DMS 273 treated with DMSO at 0.1 percent for 48 hours (cell line): ENCODE data around the gene CNPY1.
"Not testable (repeated sequence)": the region's sequence is repeated elsewhere in the genome, so short reads cannot be mapped to it uniquely, and the experiment has no call there.

Source experiments
- DNase-seq: peaks from one replicate; lab custom pipeline; 2025; lab: John Stamatoyannopoulos, UW

Gene CNPY1

GRCh38 chr7:155546449-155546848, at the start of gene CNPY1:
TSS of gene CNPY1 (minus strand) at chr7:155546559. CDS start at chr7:155545929, 630 bp downstream.
- DNase-seq: not testable (repeated sequence)

- DNase-seq: no peak
Measured at GRCh38 chr7:155594961-155595366, 48.6 kb upstream of the CNPY1 start.

DNA sequence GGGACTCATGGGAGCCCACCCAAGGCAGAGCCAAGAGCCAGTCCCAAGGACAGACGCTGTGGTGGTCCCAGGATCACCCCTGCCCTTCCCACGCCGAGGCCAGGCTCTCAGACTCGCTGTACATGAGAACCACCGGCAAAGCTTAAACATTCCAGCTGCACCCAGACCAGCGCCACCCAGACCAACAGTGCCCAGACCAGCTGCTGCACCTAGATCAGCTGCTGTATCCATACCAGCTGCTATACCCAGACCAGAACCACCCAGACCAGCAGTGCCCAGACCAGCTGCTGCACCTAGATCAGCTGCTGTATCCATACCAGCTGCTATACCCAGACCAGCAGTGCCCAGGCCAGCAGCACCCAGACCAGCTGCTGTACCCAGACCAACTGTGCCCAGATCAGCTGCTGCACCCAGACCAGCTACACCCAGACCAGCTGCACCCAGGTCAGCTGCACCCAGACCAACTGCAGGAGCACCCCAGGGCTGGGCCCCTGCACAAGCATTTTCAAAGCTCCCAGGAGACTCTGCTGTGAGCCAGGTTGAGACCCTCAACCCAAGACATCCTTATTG, 47.9 kb upstream of the CNPY1 start:
- no peak for DNase-seq

GRCh38 chr7:155593461-155594162, 47.3 kb upstream of the CNPY1 start:
- no peak for DNase-seq

DNA sequence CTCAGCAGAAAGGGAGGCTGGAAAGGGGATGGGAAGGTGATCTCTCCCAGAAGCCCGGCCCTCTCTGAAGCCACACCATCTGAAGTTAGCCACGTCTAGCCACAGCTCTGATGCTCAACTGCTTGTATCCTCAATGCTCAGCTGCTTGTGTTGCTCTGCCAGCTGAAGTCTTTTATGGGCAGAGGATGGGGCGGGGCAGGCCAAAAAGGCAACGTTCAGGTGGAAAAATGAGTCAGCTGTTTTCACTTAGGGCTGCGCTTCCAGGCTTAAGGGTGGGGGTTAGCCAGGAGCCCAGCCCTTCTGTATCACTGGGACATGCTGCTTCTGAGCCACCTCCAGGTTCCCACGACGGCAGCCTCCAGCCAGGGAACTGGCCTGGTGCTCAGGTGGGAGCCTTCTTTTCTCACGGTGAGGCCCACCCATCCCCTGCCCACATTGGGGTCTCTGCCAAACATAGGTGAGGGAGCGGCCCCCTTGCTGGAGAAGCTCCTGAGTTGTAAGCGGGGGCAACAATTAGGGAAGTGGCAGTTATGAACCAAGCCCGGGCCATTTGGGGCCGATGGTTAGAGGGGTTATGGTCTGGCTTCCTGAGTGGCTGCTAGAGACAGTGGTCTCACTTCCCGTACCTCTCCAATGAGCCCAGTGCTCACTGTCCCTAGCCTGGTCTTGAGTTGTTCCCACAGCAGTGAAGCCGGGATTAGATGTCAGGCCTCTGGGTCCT, 44.9 kb upstream of the CNPY1 start:
- DNase-seq: no peak

- peak; percentile 26 for DNase-seq
Measured at GRCh38 chr7:155590215-155591018, 44.1 kb upstream of the CNPY1 start.

DNA sequence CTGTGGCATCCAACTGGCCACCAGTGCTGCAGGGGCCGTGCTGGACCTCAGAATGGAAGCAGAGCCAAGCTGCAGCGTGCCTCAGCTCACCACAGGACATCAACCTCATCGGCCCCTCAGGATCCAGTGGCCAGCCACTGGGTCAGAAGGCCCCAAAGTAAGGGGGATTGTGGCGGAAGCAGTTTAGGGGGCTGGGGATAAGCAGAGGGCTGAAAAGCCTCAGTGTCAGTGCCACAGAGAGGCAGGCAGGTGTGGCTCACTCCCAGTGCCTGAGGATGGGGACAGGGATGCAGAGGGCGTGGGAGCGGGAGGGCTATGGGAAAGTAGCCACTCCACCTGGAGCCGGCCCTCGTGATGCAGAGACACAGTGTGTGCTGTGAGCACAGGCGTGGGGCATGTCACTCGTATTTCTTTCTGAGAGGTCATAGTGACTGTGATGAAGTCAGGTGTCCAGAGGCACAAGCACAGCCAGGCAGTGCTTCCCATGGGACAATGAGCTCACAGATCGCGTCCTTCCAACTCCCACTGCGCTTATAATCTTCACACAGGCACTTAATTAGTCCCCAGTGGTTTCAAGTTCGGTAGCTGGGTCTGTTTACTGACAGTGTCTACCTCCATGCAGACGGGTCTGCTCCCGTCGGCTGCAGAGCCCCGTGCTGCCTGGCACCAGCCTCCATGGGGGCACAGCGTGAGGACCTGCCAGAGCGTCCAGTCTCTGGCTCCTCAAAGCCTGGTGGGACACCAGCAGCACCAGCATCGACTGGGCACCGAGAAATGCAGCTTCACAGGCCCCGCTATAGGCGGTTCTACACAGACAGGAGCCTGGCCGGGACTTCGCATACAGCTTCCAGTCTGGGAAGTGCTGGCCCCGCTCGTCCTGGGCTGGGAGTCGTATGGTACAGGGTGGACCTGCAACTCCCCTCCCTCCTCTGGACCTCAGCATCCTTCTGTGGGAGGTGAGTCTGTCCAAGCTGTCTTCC, 42.9 kb upstream of the CNPY1 start:
- no peak for DNase-seq

DNA sequence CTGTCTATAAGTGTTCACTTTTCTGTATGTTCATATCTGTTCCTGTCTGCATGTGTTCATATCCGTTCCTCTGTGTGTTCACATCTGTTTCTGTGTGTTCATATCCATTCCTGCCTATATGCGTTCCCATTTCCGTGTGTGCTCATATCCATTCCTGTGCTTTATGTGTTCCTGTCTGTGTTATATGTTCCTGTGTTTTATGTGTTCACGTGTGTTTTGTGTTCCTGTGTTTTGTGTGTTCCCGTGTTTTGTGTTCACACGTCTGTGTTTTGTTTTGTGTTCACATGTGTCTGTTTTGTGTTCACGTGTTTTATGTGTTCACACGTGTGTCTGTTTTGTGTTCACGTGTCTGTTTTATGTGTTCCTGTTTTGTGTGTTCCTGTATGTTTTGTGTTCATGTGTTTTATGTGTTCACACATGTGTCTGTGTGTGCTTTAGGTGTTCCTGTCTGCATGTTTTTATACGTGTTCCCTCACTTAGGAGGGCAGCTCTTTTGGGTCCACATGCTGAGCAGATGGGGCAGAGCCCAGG, 42.2 kb upstream of the CNPY1 start:
- no peak for DNase-seq

- no peak for DNase-seq
Measured at GRCh38 chr7:155587486-155587885, 41.1 kb upstream of the CNPY1 start.

DNA sequence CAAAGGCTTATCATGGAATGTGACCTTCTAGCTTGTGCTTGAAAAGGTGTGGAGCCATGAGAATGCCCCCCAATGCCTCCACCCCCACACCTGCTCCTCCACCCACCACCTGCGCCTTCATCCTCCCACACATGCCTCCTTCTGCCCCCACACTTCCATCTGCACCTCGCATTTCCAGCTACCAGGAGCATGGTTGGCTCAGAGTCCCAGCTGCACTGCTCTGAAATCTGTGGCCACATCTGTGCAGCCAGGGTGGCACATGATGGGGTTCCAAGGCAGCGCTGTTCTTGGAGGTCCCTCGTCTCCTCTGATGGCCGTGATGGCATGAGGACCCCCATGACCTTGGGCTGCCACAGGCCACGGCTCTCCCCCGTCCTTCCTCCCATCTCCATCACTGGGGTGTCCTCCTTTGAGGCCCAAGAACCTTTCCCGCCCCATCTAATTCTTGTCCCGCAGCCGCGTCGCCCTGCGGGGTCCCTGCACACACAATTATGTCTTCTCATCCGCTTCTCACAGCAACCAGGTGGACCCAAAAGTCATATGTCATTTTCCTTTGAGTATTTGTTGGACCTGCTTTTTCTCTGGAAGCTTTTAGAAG, 40.6 kb upstream of the CNPY1 start:
- DNase-seq: no peak

DNA sequence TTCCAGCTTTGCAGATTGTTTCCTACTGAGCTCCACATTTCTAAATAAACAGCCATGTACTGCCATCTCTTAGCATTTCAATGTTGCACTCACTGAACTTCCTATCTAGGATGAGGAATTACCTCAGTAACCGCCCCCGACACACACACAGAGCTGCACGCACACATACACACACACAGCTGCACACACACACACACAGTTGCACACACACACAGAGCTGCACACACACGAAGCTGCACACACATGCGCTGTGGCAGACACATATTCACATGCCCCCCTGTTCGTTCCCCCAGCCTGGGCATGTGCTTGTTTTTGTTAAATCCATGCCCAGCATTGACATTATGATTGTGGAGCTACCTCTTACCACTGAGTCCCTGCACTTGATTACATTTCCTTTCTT, 39.6 kb upstream of the CNPY1 start:
- DNase-seq: no peak

DNA sequence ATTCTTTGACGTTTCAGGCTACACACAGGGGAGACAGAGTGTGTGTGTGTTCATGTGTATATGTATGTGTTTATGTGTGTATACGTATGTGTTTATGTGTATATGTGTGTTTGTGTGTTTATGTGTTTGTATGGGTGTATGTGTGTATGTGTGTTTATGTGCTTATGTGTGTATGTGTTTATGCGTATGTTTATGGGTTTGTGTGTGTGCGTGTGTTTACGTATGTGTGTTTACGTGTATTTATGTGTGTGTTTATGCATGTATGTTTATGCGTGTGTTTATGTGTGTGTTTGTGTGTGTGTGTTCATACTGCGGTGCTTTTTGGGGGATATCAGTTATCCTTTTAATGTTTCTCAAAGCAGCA, 39.2 kb upstream of the CNPY1 start:
- no peak for DNase-seq

DNA sequence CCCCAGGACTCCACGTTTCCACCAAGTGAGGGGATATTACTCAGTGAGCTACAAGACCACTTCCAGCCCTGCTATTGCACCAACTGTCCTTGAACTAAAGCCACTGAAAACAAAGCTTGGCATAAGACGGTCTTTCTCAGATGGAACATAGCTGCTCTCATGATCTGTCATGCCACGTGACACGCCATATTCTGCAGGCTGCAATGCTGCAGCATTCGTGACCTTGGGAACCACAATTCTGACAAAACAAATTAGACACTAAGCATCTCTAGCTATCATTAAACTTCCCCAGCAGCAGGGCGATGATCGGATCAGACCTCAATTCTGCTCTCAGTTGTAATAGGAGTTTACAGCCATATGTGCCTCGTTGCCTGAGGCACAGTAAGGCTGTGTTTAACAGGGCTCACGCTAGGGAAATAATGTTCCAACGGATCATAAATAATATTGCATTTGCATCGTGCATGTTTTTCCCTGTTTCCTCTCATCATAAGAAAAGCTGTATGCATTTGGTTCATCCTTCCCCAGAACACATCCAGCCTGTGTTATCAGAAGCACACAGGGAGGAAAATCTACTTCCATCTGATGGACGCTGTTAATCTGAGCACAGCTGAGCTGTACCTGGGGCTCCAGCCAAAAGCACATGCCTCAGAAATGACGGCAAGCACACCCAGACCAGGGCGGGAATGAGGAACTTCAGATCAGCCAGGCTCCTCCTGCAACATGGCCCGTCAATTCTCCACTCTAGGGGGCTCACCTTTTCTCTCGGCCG, 38.6 kb upstream of the CNPY1 start:
- peak; percentile 14 for DNase-seq

DNA sequence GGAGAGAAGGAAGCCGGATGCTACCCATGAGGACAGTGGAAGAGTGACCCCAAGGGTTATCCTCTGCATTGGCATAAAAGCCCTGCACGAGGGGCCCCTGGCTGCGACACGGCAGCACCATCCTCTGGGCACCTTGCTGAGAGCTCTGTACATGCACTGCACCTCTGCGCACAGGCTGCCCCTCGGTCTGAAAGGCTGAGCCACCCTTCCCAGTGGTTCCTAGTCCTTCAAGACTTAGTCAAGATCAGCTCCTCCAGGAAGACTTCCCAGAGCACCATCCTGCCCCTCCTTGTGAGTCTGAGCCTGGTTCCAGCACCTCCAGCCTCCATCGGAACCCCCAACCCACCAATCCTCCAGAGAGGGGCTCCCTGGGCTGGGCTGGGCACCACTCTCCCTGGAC, 37.9 kb upstream of the CNPY1 start:
- DNase-seq: no peak

GRCh38 chr7:155583636-155584035, 37.3 kb upstream of the CNPY1 start:
- no peak for DNase-seq

DNA sequence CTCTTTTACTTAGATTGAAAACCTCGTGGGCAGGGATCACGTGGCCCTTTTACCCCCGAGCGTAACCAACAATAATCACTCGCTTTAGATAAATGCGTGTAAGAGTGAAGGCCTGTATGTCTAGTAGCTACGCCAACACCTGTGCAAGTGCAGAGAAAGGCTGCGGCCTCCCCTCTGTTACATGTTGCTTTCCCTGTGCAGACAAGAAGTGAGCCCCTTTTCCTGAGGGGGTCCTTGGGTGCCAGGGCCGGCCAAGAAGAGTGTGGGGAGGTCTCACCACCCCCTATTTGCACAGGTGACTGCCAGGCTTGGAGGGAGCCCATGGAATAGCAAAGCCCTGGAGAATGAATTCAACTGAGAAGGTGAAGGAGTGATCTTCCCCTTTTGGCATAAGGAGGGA, 35.6 kb upstream of the CNPY1 start:
- no peak for DNase-seq

- no peak for DNase-seq
Measured at GRCh38 chr7:155581107-155581830, 34.9 kb upstream of the CNPY1 start.

GRCh38 chr7:155580367-155580766, 34.0 kb upstream of the CNPY1 start:
- no peak for DNase-seq

- DNase-seq: no peak
Measured at GRCh38 chr7:155579565-155579964, 33.2 kb upstream of the CNPY1 start.
